Vagina (tissue), 2 donors: ENCODE results near the gene MORN5. TPM values are rescaled to one million over a fixed set of nuclear protein-coding genes. Genes with fewer than 3 reads are reported as not detected.

Experiments used
- DNase-seq, 2 donors: peaks; one replicate each; pipeline ENCODE4 v3.0.0-alpha.2; 2017; ENCODE audit errors: extremely low spot score in 2 of 2
- H3K27ac ChIP-seq: fragments of 200-600 bp; sonication (generic); one replicate; pipeline ENCODE4 v1.5.1; 2019
- H3K27me3 ChIP-seq: fragments of 200-600 bp; sonication (generic); one replicate; pipeline ENCODE4 v1.5.1; 2019
- H3K36me3 ChIP-seq, 2 donors: fragments of 200-600 bp; sonication (generic); one replicate each; pipeline ENCODE4 v1.5.1; 2017 to 2019
- H3K4me1 ChIP-seq: fragments of 200-600 bp; sonication (generic); one replicate; pipeline ENCODE4 v1.5.1; 2019
- H3K4me3 ChIP-seq, 2 donors: fragments of 200-600 bp; sonication (generic); 1 replicate in 1 of 2; 2 replicates in 1 of 2; pipeline ENCODE4 v1.5.1; 2016 to 2019
- H3K9me3 ChIP-seq: fragments of 200-600 bp; sonication (generic); one replicate; pipeline ENCODE4 v1.5.1; 2019
- POLR2A ChIP-seq, 2 donors: fragments of 450-650 bp; IDR thresholded peaks; one replicate each; pipeline ENCODE4 v1.6.1; 2017; ENCODE audit warnings: antibody characterized with exemption in 2 of 2, mild to moderate bottlenecking in 2 of 2, moderate library complexity in 2 of 2
- POLR2AphosphoS5 ChIP-seq, 2 donors: sonication (generic); formaldehyde crosslinking; IDR thresholded peaks; one replicate each; pipeline ENCODE4 v1.9.0; 2017; ENCODE audit warnings: antibody characterized with exemption in 2 of 2, mild to moderate bottlenecking in 2 of 2, low read depth in 1 of 2; ENCODE audit not compliant: insufficient read depth in 1 of 2
- intact Hi-C: fragments of 100-400 bp; cut with DNase I; formaldehyde crosslinking; loops from one replicate; pipeline ENCODE4 v1.15.1; 2023
- total RNA-seq: library from RNA; depleted of rRNA; stranded (reverse); fragments of >200 nt; gene quantifications from one replicate; pipeline ENCODE4 v1.2.3, GENCODE V29; 2016
- TF ChIP-seq, protein P1 (sequence below), 3 experiments: fragments of 450-650 bp in 2 of 3; fragments of 200-600 bp in 1 of 3; sonication (generic) in 1 of 3; IDR thresholded peaks; one replicate each; pipeline ENCODE4 v1.5.1; 2017 to 2019; ENCODE audit warnings: antibody characterized with exemption in 3 of 3, mild to moderate bottlenecking in 2 of 3, moderate library complexity in 2 of 3

The MORN5 gene
- total RNA-seq, 1 donor from 2014 or later, result not detected

DNA sequence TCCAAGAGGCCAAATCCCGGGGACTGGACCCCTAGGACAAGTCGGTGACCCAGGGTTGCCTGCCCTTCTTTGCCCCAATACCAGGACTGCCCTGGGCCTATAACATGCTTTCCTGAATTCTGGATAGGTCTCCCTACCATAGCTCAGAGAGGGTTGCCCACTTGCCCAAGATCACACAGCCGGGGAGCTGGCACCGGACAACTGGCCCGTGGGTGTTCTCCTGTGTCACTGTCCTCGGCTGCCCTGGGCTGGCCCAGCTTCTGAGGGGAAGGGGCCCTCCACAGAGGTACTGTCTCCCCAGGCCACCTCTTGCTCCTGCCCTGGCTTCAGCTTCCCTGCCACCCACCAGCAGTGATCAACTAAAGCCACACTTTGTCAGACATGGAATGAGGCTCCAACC is 37.8 kb upstream of the MORN5 start:
- peaks cover 13% of the 10 kb centered on the region for H3K4me1 ChIP-seq
- H3K27me3 ChIP-seq, result peaks cover 4% of the 10 kb centered on the region
- intact Hi-C loops, result no loop called here
- H3K9me3 ChIP-seq, result no peaks in the 10 kb centered on the region
- H3K4me3 ChIP-seq, result no peak overlapping the region
- TF ChIP-seq, protein P1, sequence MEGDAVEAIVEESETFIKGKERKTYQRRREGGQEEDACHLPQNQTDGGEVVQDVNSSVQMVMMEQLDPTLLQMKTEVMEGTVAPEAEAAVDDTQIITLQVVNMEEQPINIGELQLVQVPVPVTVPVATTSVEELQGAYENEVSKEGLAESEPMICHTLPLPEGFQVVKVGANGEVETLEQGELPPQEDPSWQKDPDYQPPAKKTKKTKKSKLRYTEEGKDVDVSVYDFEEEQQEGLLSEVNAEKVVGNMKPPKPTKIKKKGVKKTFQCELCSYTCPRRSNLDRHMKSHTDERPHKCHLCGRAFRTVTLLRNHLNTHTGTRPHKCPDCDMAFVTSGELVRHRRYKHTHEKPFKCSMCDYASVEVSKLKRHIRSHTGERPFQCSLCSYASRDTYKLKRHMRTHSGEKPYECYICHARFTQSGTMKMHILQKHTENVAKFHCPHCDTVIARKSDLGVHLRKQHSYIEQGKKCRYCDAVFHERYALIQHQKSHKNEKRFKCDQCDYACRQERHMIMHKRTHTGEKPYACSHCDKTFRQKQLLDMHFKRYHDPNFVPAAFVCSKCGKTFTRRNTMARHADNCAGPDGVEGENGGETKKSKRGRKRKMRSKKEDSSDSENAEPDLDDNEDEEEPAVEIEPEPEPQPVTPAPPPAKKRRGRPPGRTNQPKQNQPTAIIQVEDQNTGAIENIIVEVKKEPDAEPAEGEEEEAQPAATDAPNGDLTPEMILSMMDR (IDR thresholded peaks at IDR 0.05), result no peak
- no peak for TF ChIP-seq POLR2A (IDR thresholded peaks at IDR 0.05)
- TF ChIP-seq POLR2AphosphoS5 (IDR thresholded peaks at IDR 0.05; ENCODE audit: insufficient read depth in 1 of 2, low read depth in 1 of 2), result no peak
- DNase-seq, result no peak
- H3K36me3 ChIP-seq, result no peaks in the 10 kb centered on the region
- H3K27ac ChIP-seq, result no peak overlapping the region

DNA sequence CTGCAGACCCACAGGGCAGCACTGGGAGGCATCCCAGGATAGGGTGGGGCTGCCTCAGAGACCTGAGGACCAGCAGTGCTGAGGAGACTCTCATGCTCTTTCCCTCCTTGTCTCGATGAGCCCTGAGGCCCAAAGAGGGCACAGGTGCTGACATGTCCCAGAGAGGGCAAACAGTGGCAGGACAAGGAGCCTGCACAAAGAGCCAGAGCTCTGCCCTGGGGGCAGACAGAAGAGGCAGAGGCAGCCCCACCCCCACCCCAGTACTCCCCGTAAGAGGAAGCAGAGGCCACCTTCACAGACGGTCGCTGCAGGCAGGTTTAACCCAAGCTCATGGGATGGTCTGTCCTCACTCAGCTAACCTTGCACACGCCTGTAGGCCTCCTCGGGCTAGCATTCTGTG is 37.2 kb upstream of the MORN5 start:
- DNase-seq, result no peak
- Histone ChIP-seq H3K27ac (no peak overlapping the region), H3K27me3 (peaks cover 4% of the 10 kb centered on the region), H3K36me3 (no peaks in the 10 kb centered on the region), H3K4me1 (peaks cover 15% of the 10 kb centered on the region), H3K4me3 (no peak overlapping the region), H3K9me3 (no peaks in the 10 kb centered on the region)
- TF ChIP-seq, protein P1 (IDR thresholded peaks at IDR 0.05), result no peak
- TF ChIP-seq POLR2A (IDR thresholded peaks at IDR 0.05) (no peak), POLR2AphosphoS5 (IDR thresholded peaks at IDR 0.05; ENCODE audit: insufficient read depth in 1 of 2, low read depth in 1 of 2) (no peak)
- intact Hi-C loops, result no loop called here

DNA sequence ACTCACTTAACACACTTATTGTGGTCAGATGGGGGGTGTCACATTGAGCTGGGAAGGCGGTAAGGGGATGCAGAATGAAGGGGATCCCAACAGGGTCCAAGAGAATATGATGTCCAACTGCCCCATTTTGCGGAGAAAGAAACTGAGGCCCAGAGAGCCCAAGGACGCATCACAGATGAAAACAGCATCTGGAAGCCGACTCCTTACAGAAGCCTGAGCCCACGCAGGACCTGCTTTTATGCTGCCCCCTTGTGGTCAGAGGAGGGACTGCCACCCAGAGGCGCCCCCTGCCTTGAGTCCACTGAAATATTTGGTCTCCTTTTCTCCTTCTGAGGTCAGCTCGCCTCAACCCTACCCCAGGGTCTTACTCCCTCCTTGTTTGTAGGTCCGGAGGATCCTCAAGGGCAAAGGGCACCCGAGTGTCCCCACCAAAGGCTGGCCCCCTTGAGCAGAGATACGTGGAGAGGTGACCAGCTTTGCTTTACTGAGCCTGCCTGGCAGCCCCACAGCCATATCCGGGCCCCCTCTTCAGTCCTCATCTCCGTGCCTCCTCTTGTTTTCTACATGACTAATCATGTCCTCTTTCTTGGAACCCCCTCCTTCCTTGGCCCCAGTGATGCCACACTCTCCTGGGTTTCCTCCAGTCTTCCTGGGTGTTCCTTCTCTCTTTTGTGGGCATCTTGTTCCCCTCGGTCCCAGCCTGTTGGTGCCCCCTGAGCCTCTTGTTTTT is 36.6 kb upstream of the MORN5 start:
- H3K27me3 ChIP-seq, result peaks cover 4% of the 10 kb centered on the region
- no peak for TF ChIP-seq POLR2A (IDR thresholded peaks at IDR 0.05)
- TF ChIP-seq, protein P1 (IDR thresholded peaks at IDR 0.05), result peak; percentile 68 to 86 (median 86)
- H3K4me1 ChIP-seq, result peaks cover 15% of the 10 kb centered on the region
- H3K9me3 ChIP-seq, result no peaks in the 10 kb centered on the region
- intact Hi-C loops, result no loop called here
- H3K27ac ChIP-seq, result no peak overlapping the region
- DNase-seq, result no peak
- H3K4me3 ChIP-seq, result no peak overlapping the region
- H3K36me3 ChIP-seq, result no peaks in the 10 kb centered on the region

DNA sequence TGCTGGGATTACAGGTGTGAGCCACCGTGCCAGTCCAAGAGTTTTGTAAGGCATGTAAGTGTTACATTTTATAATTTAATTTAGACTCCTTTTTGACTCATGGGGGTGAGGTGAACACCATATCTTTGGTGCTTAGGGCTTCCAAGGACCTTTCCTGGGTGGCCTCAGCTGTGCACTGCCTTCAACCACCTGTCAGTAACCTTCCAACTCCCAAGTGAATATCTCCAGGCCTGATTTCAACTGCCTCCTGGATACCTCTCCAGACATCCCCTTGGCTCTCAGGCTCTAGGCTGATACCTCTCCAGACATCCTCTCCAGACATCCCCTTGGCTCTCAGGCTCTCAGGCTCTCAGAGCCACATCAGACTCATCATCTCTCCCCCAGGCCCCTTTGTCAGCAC is 35.7 kb upstream of the MORN5 start:
- Histone ChIP-seq H3K27me3 (peaks cover 4% of the 10 kb centered on the region), H3K4me3 (no peak overlapping the region), H3K36me3 (no peaks in the 10 kb centered on the region), H3K4me1 (peaks cover 15% of the 10 kb centered on the region), H3K9me3 (no peaks in the 10 kb centered on the region), H3K27ac (no peak overlapping the region)
- no peak for DNase-seq
- no peak for TF ChIP-seq POLR2A (IDR thresholded peaks at IDR 0.05)
- TF ChIP-seq, protein P1 (IDR thresholded peaks at IDR 0.05), result no peak
- no peak for TF ChIP-seq POLR2AphosphoS5 (IDR thresholded peaks at IDR 0.05; ENCODE audit: insufficient read depth in 1 of 2, low read depth in 1 of 2)
- intact Hi-C loops, result loop anchor here (2.0 kb wide), 1 partner anchor 227 kb away; no protein-coding TSS in a partner anchor

DNA sequence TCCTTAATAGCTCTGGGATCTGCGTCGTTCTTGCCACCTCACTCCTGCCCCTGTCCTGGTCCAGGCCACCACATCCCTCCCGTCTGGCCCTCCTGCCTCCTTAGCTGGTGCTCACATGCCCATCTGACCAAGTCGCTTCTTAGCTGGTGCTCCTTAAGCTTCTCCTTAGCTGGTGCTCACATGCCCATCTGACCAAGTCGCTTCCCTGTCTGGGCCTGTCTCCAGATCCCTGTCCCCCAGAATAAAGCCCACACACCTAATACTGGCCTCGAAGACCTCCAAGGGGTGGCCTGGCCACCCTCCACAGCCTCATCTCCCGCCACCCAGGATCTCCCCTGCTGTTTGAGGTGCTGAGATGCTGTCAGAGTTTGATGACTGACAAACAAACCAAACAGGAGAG is 35.2 kb upstream of the MORN5 start:
- no peak for DNase-seq
- Histone ChIP-seq H3K27ac (no peak overlapping the region), H3K36me3 (no peaks in the 10 kb centered on the region), H3K4me1 (peaks cover 15% of the 10 kb centered on the region), H3K27me3 (peaks cover 4% of the 10 kb centered on the region), H3K9me3 (no peaks in the 10 kb centered on the region), H3K4me3 (no peak overlapping the region)
- intact Hi-C loops, result loop anchor here (2.0 kb wide), 1 partner anchor 226 kb away; no protein-coding TSS in a partner anchor
- no peak for TF ChIP-seq POLR2A (IDR thresholded peaks at IDR 0.05)
- TF ChIP-seq, protein P1 (IDR thresholded peaks at IDR 0.05), result no peak
- TF ChIP-seq POLR2AphosphoS5 (IDR thresholded peaks at IDR 0.05; ENCODE audit: insufficient read depth in 1 of 2, low read depth in 1 of 2), result no peak
